NCI-H1436 (cell line): ENCODE results near the gene TAF4B.
A peak's percentile ranks its signal among the peaks of the same experiment; 100 is the strongest.
"Not testable (repeated sequence)": the region's sequence is repeated elsewhere in the genome, so short reads cannot be mapped to it uniquely, and the experiment has no call there.

ENCODE experiments used
- DNase-seq: peaks from one replicate; lab custom pipeline; 2025; lab: John Stamatoyannopoulos, UW

TAF4B gene

GRCh38 chr18:26226229-26227050 lies at the start of gene TAF4B:
Gene TAF4B, plus strand, starts transcription at chr18:26226445. Its CDS starts 489 bp downstream, at chr18:26226934.
- DNase-seq, result peak; percentile 22

DNA sequence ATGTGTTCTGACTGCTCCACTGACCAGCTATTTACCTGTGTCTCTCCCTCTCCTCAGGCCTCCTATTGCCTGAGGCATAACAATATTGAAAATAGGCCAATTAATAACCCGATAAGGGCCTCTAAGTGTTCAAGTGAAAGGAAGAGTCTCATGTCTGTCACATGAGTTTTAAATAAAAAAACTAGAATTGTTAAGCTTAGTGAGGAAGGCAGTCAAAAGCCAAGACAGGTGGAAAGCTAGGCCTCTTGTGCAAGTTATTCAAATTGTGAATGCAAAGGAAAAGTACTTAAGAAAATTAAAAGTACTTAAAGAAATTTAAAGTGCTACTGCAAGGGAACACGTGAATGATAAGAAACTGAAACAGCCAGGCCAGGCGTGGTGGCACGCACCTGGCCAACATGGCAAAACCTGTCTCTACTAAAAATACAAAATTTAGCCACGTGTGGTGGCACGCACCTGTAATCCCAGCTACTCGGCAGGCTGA lies 44.9 kb upstream of the TAF4B start:
- DNase-seq, result no peak

DNA sequence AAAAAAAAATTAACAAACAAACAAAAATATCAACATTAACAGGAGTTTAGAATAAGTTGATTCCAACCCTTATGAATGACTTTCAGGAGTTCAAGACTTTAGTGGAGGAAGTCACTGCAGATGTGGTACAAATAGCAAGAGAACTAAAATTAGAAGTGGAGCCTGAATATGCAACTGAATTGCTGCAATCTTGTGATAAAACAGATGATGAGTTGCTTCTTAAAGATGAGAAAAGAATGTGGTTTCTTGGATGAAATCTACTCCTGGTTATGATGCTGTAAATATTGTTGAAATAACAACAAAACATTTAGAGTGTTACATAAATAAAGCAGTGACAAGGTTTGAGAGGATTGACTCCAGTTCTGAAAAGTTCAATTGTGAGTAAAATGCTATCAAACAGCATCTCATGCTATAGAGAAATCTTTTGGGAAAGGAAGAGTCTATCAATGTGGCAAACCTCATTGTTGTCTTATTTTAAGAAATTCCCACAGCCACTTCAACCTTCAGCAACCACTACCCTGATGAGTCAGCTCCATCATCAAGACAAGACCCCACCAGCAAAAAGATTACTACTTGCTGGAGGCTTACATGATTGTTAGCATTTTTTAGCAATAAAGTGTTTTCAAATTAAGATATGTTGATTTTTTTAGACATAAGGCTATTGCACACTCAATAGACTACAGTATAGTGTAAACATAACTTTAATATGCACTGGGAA lies 42.7 kb upstream of the TAF4B start:
- DNase-seq, result no peak

- no peak for DNase-seq
Measured at GRCh38 chr18:26185267-26185666, 41.0 kb upstream of the TAF4B start.

DNA sequence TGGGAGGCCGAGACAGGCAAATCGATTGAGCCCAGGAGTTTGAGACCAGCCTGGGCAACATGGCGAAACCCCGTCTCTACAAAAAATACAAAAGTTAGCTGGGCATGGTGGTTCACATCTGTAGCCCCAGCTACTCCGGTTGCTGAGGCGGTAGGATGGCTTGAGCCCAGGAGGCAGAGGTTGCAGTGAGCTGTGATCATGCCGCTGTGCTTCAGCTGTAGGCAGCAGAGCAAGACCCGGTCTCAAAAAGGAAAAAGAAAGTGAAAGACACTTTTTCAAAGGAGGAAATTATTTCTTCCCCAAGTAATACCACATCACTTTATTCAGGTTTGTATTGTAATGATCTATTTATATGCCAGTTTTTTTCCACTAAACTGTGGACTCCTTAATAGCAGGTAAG lies 35.7 kb upstream of the TAF4B start:
- no peak for DNase-seq

DNA sequence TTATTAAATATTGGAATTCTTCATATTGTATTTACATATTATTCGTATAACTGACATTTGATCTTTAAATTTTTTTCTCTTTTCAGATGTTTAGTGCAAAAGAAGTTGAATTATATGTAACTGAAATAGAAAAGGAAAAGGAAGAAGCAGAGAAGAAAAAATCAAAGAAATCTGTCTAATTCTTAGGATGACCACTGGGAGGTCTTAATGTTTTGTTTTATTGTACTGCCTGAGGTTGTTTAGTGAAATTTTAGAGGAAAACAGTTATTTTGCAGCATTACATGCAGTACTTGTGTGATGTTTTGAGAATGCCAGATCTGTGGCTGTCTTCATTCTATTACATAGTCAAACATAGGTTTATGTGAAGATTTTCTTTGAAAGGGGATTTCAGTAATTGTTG lies 34.0 kb upstream of the TAF4B start:
- no peak for DNase-seq

GRCh38 chr18:26196605-26197004 lies 29.6 kb upstream of the TAF4B start:
- no peak for DNase-seq

DNA sequence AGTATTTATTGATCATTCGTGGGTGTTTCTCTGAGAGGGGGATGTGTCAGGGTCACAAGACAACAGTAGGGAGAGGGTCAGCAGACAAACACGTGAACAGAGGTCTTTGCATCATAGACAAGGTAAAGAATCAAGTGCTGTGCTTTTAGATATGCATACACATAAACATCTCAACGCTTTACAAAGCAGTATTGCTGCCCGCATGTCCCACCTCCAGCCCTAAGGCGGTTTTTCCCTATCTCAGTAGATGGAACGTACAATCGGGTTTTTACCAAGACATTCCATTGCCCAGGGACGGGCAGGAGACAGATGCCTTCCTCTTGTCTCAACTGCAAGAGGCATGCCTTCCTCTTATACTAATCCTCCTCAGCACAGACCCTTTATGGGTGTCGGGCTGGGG lies 24.2 kb upstream of the TAF4B start:
- DNase-seq, result not testable (repeated sequence)

- DNase-seq, result no peak
Measured at GRCh38 chr18:26205318-26205717, 20.9 kb upstream of the TAF4B start.

GRCh38 chr18:26206488-26206887 lies 19.8 kb upstream of the TAF4B start:
- DNase-seq, result no peak

GRCh38 chr18:26207937-26208336 lies 18.3 kb upstream of the TAF4B start:
- no peak for DNase-seq

- DNase-seq, result no peak
Measured at GRCh38 chr18:26208977-26209376, 17.3 kb upstream of the TAF4B start.

DNA sequence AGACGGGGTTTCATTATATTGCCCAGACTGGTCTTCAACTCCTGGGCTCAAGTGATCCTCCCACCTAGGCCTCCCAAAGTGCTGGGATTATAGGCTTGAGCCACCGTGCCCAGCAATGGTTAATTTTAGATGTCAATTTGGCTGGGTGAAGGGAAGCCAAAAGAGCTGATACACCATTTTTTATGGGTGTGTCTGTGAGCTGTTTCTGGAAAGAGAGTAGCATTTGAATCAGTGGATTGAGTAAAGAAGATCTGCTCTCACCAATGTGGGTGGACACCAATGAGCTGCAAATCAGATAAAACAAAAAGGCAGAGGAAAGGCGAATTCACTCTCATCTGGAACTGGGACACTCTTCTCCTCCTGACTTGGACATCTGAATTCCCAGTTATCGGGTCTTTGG lies 16.1 kb upstream of the TAF4B start:
- DNase-seq, result no peak

DNA sequence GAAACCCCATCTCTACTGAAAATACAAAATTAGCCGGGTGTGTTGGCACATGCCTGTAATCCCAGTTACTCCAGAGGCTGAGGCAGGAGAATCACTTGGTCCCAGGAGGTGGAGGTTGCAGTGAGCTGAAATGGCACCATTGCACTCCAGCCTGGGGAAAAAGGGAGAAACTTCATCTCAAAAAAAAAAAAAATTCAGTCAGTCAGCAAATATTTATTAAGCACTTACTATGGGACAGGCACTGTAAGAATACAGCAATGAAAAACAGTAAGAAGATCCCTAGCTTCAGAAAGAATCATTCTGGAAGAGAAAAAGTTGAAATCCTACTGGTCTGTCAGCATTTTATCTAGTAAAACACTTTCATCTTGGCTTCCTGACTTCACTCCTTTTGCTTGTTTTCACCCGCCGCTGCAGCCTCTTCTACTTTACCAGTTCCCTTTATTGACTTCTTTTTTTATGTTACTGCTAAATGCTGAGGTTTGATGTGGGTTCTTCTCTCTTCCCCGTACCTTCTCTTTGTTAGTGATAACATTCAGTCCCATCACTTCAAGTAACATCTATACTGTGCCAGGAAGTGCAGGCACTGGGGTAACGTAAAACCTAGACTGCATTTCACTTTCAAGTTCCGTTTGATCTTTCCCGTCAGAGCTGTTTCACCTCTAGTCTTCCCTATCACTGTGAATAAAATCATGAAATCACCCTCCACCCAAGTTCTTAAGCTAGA lies 10.8 kb upstream of the TAF4B start:
- no peak for DNase-seq

DNA sequence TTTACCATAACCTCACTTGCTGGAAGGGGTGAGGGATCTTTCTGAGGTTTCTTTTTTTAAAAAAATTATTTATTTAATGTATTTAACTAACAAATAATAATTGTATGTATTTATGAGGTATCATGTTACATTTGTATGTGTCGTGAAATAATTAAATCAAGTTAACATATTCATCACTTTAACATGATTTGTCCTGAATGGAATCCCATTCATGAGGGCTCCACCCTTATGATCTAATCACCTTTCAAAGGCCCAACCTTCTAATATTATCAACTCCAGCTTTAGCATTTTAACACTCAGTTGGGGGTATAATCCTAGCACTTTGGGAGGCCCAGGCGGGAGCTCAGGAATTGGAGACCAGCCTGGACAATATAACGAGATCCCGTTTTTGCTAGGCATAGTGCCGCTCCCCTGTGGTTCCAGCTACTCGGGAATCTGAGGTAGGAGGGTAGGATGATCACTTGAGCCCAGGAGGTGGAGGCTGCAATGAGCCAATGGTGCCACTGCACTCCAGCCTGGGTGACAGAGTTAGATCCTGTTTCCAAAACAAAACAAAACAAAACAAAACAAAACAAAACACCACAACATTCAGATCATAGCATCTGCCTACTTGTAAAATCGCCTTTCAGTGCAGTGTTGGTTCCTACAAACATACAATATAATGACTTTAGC lies 1.1 kb upstream of the TAF4B start:
- DNase-seq, result no peak

DNA sequence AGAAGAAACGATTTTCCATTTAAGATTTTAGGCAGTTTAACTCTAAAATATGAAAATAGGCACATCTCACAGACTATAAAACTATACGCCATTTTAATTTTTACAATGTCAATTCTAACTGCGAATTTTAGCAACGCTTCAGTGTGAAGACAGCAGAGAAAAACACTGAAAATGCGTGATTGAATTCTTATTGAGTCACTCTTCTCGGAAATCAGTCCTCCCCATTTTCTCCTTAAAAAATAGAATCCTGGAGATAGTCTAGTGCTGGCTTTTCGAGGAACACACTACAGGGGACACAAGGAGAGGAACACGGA lies 373 bp upstream of the TAF4B start:
- no peak for DNase-seq

DNA sequence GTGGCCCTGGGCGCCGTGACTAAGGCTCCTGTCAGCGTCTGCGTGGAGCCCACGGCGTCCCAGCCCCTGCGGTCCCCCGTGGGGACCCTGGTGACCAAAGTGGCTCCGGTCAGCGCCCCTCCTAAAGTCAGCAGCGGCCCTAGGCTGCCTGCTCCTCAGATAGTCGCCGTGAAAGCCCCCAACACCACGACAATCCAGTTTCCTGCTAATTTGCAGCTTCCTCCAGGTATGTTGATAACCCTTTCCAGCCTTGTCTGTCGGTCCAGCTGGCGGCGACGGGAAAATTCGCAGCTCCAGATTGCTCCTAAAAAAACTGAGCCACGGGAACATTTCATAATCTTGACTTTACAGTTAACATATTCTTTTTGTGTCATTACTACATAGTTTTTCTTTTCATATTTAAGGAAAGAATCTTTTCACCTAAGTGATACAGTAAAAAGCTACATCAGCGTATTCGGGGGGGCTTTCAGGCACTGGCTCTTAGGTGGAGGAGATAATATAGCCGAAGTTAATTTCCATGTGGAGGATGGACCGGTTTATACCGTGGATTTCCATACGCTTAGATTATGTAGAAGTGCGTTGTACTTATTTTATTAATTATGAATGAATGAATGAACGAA lies 916 bp downstream of the TAF4B start:
- no peak for DNase-seq

DNA sequence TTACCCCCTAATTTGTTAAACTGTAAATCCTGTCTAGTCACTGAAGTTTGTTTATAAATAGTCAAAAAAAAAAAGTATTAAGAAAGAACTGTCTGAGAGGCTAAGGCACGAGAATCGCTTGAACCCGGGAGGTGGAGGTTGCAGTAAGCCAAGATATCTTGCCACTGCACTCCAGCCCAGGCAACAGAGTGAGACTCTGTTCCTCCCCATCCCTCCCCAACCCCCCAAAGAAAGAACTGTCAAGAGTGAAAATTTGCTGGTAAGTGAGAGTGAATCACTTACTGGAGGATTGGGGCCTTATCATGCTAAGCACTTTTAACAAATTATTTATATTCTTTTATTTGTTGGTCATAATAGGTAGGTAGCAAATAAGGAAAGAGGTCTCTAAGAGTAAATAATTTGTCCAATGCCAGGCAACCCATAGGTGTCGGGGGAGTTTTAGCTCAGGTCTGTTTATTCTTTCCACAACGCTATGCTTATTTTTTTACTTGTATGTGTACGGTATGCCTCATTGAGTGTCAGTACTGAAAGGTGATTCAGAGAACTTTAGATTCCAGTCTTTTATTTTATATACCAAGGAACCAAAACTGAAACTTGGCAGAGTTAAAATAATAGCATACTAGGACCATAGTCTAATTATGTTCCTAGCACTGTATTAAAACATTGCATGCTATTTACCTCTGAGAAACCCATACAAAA lies 2.5 kb downstream of the TAF4B start:
- DNase-seq, result no peak

GRCh38 chr18:26230497-26230896 lies 4.3 kb downstream of the TAF4B start:
- no peak for DNase-seq

GRCh38 chr18:26233208-26233607 lies 7.0 kb downstream of the TAF4B start:
- no peak for DNase-seq

- DNase-seq, result not testable (repeated sequence)
Measured at GRCh38 chr18:26237363-26237762, 11.1 kb downstream of the TAF4B start.
